Ascending aorta (tissue), 2 donors: Measurements from ENCODE around the gene ASAH2B. TPM values are rescaled to one million over a fixed set of nuclear protein-coding genes. Genes with fewer than 3 reads are reported as not detected.
"Not testable (repeated sequence)": the region's sequence is repeated elsewhere in the genome, so short reads cannot be mapped to it uniquely, and the experiment has no call there.

Experiments
- DNase-seq, 2 donors: peaks; one replicate each; pipeline ENCODE4 v3.0.0-alpha.2; 2019; ENCODE audit warnings: low spot score in 2 of 2
- H3K27ac ChIP-seq, 2 donors: fragments of 200-600 bp; sonication (generic); one replicate each; pipeline ENCODE4 v1.5.1; 2016 to 2017; ENCODE audit warnings: mild to moderate bottlenecking in 1 of 2
- H3K27me3 ChIP-seq: fragments of 200-600 bp; sonication (generic); one replicate; pipeline ENCODE4 v1.5.1; 2017
- H3K36me3 ChIP-seq, 2 donors: fragments of 200-600 bp; sonication (generic); one replicate each; pipeline ENCODE4 v1.5.1; 2016
- H3K4me1 ChIP-seq, 2 donors: fragments of 200-600 bp; sonication (generic); one replicate each; pipeline ENCODE4 v1.5.1; 2016 to 2017; ENCODE audit warnings: mild to moderate bottlenecking in 1 of 2
- H3K4me3 ChIP-seq, 2 donors: fragments of 200-600 bp; sonication (generic); one replicate each; pipeline ENCODE4 v1.5.1; 2016 to 2017; ENCODE audit warnings: mild to moderate bottlenecking in 1 of 2
- H3K9me3 ChIP-seq, 2 donors: fragments of 200-600 bp; sonication (generic); one replicate each; pipeline ENCODE4 v1.5.1; 2016
- intact Hi-C: fragments of 100-400 bp; cut with DNase I; formaldehyde crosslinking; loops from one replicate; pipeline ENCODE4 v1.15.1; 2023
- total RNA-seq: library from RNA; depleted of rRNA; stranded (reverse); fragments of >200 nt; gene quantifications from one replicate; pipeline ENCODE4 v1.1.0, GENCODE V29; 2016
- TF ChIP-seq, protein P1 (sequence below), 3 experiments: fragments of 200-600 bp in 2 of 3; fragments of 450-650 bp in 1 of 3; sonication (generic) in 2 of 3; IDR thresholded peaks; one replicate each; pipeline ENCODE4 v1.5.1; 2016 to 2019; ENCODE audit warnings: antibody characterized with exemption in 3 of 3, mild to moderate bottlenecking in 1 of 3, moderate library complexity in 1 of 3

Gene ASAH2B
- total RNA-seq, 1 donor from 2014 or later = 0.21 TPM

DNA sequence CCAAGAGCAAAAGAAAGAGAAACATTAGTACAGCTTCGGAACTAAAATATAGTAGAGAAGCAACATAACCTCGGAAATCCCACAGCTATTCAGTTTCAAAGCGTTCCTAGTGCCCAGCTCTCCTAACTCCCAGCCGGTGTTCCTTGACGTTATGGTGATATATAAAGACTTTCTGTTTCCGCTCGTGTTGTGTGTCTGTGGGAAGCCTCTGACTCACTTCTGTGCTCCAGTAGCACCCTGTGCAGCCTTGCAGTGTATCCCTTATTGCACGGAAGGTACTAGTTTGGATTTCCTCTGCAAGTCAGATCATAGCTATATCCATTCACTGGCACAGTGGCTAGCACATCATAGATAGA, 535 bp downstream of the ASAH2B start:
- intact Hi-C loops = no loop called here
- no peaks in the 10 kb centered on the region for H3K36me3 ChIP-seq
- TF ChIP-seq, protein P1, sequence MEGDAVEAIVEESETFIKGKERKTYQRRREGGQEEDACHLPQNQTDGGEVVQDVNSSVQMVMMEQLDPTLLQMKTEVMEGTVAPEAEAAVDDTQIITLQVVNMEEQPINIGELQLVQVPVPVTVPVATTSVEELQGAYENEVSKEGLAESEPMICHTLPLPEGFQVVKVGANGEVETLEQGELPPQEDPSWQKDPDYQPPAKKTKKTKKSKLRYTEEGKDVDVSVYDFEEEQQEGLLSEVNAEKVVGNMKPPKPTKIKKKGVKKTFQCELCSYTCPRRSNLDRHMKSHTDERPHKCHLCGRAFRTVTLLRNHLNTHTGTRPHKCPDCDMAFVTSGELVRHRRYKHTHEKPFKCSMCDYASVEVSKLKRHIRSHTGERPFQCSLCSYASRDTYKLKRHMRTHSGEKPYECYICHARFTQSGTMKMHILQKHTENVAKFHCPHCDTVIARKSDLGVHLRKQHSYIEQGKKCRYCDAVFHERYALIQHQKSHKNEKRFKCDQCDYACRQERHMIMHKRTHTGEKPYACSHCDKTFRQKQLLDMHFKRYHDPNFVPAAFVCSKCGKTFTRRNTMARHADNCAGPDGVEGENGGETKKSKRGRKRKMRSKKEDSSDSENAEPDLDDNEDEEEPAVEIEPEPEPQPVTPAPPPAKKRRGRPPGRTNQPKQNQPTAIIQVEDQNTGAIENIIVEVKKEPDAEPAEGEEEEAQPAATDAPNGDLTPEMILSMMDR (IDR thresholded peaks at IDR 0.05) = no peak
- H3K4me1 ChIP-seq = no peaks in the 10 kb centered on the region
- peak overlapping the region; percentile 88 to 92 for H3K4me3 ChIP-seq
- H3K27me3 ChIP-seq = no peaks in the 10 kb centered on the region
- peak overlapping the region; percentile 84 to 90 for H3K27ac ChIP-seq
- no peaks in the 10 kb centered on the region for H3K9me3 ChIP-seq
- no peak for DNase-seq

DNA sequence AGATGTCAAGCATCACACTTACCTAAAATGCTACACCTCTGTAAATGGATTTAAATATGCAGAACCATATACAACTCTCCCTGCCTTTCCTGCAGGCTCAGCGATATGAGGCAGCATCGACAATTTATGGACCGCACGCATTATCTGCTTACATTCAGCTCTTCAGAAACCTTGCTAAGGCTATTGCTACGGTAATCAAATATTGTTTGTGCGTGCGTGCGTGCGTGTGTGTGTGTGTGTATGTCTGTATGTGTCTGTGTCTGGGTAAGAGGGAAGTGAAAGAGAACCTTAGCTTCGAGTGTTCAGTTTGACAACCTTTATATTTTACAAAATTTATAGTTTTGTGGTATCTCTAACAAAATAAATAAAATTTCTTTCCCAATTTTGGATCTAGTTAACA, 3.1 kb downstream of the ASAH2B start:
- H3K27ac ChIP-seq, H3K9me3 ChIP-seq, H3K27me3 ChIP-seq, H3K4me3 ChIP-seq, intact Hi-C loops, H3K4me1 ChIP-seq, DNase-seq, H3K36me3 ChIP-seq: not testable (repeated sequence)

- H3K27ac ChIP-seq, H3K4me3 ChIP-seq, H3K27me3 ChIP-seq, intact Hi-C loops, DNase-seq, H3K36me3 ChIP-seq, H3K4me1 ChIP-seq, H3K9me3 ChIP-seq: not testable (repeated sequence)
Measured at GRCh38 chr10:50766774-50767513, 27.2 kb downstream of the ASAH2B start.

GRCh38 chr10:50772042-50772441, 32.3 kb downstream of the ASAH2B start:
- H3K36me3 ChIP-seq, H3K4me3 ChIP-seq, H3K4me1 ChIP-seq, H3K9me3 ChIP-seq, DNase-seq, intact Hi-C loops, H3K27ac ChIP-seq, H3K27me3 ChIP-seq: not testable (repeated sequence)

DNA sequence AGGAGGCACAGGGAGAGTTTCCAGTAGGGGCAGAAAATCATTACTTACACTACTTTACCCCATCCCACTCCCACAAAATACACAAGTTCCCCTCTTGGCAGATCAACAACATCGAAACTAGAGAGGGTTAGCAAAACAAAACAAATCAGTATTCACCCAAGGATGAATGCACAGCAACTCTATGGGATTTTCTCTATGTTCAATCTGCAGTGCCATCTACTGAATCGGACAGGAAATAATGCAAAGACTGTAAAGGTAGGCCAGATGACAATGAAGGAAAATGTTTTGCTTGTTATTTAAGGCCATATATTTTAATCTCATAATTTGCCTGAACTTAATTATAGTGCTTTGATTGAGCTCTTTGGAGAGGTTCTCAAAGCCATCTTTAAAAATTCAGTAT, 35.1 kb downstream of the ASAH2B start:
- intact Hi-C loops = not testable (repeated sequence)

DNA sequence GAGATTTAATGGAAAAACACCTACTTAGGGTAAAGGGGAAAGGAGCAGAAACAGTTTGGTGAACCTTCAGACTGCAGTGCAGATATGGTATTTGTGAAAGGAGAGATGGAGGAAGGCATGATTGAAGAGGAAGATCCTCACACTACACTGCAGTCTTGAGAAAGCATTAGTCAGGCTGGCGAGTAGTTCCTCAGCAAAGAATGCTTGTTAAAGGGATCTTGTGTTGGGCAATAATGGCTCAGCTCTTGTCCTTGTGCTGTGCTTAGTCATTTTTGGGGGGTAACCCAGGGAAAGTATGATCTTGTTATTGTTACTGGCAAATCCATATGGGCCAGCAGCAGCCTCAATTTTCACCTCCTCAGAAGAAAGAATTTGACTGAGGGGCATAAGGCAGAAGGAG, 40.3 kb downstream of the ASAH2B start:
- intact Hi-C loops = not testable (repeated sequence)

More for the DNA sequence above, 35.1 kb downstream of the ASAH2B start:
- not testable (repeated sequence) for H3K4me1 ChIP-seq, H3K36me3 ChIP-seq, H3K27me3 ChIP-seq, H3K27ac ChIP-seq, DNase-seq, H3K9me3 ChIP-seq, H3K4me3 ChIP-seq

GRCh38 chr10:50782017-50782416, 42.3 kb downstream of the ASAH2B start:
- H3K36me3 ChIP-seq, H3K4me3 ChIP-seq, H3K27me3 ChIP-seq, H3K4me1 ChIP-seq, H3K27ac ChIP-seq, intact Hi-C loops, DNase-seq, H3K9me3 ChIP-seq: not testable (repeated sequence)

More for the DNA sequence above, 40.3 kb downstream of the ASAH2B start:
- not testable (repeated sequence) for H3K36me3 ChIP-seq, H3K4me3 ChIP-seq, H3K27me3 ChIP-seq, H3K27ac ChIP-seq, H3K4me1 ChIP-seq, H3K9me3 ChIP-seq, DNase-seq

DNA sequence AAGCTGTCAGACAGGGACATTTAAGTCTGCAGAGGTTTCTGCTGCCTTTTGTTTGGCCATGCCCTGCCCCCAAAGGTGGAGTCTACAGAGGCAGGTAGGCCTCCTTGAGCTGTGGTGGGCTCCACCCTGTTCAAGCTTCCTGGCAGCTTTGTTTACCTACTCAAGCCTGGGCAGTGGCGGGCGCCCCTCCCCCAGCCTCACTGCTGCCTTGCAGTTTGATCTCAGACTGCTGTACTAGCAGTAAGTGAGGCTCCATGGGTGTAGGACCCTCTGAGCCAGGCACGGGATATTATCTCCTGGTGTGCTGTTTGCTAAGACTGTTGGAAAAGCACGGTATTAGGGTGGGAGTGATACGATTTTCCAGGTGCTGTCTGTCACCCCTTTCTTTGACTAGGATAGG, 48.2 kb downstream of the ASAH2B start:
- intact Hi-C loops, H3K9me3 ChIP-seq, H3K27me3 ChIP-seq, H3K27ac ChIP-seq, H3K4me1 ChIP-seq, H3K4me3 ChIP-seq, DNase-seq, H3K36me3 ChIP-seq: not testable (repeated sequence)

GRCh38 chr10:50788951-50789945, 49.5 kb downstream of the ASAH2B start:
- no peaks in the 10 kb centered on the region for H3K36me3 ChIP-seq
- no peaks in the 10 kb centered on the region for H3K27me3 ChIP-seq
- H3K27ac ChIP-seq = no peak overlapping the region
- TF ChIP-seq, protein P1 (IDR thresholded peaks at IDR 0.05) = peak in 1 of 3 experiments; percentile 18
- no peak for DNase-seq
- no peaks in the 10 kb centered on the region for H3K4me1 ChIP-seq
- no peaks in the 10 kb centered on the region for H3K9me3 ChIP-seq
- no peak overlapping the region for H3K4me3 ChIP-seq
- intact Hi-C loops = no loop called here
